ENCODE results near the gene SORL1.

DNA sequence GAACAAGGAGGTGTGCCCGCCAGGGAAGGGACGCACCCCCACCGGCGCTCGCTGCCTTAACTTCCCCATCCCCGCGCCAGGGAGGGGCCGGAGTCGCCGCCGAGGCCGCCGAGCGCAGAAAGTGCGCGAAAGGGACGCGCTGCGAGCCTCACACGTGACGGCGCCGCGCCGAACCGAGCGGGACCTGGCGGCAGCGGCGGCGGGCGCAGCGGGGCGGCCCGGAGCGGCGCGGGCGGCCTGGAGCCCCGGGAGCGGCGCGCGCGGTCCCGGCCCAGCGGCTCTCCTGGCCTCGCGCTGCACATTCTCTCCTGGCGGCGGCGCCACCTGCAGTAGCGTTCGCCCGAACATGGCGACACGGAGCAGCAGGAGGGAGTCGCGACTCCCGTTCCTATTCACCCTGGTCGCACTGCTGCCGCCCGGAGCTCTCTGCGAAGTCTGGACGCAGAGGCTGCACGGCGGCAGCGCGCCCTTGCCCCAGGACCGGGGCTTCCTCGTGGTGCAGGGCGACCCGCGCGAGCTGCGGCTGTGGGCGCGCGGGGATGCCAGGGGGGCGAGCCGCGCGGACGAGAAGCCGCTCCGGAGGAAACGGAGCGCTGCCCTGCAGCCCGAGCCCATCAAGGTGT, at the start of gene SORL1:
- TF ChIP-seq GATA3 (IDR thresholded peaks at IDR 0.05; ENCODE audit: low read depth, low read length) (no peak), GATA2 (IDR thresholded peaks at IDR 0.05; ENCODE audit: low read depth, low read length) (no peak)
